Astrocyte of the cerebellum (primary cell): ENCODE data around the gene TMEM229A.
"Not testable (repeated sequence)": the region's sequence is repeated elsewhere in the genome, so short reads cannot be mapped to it uniquely, and the experiment has no call there.

ENCODE experiments used
- DNase-seq: peaks from one replicate; pipeline ENCODE4 v3.0.0-alpha.2; 2011; ENCODE audit warnings: low read depth
- H3K4me3 ChIP-seq: 2 replicates; pipeline ENCODE4 v1.5.1; 2011; ENCODE audit warnings: mild to moderate bottlenecking, low read depth, low read length, moderate library complexity
- CTCF ChIP-seq: IDR thresholded peaks from 2 replicates; pipeline ENCODE4 v1.5.1; 2012; ENCODE audit warnings: low read length, low read depth, moderate library complexity, mild to moderate bottlenecking; ENCODE audit errors: missing control alignments
- in situ Hi-C: cut with HindIII; loops from 2 replicates; pipeline ENCODE4 v1.10.0; 2017; ENCODE audit warnings: low sequenced_read_pairs

The TMEM229A gene

GRCh38 chr7:124032369-124033094 lies at the start of gene TMEM229A:
Gene TMEM229A (minus strand): TSS chr7:124033067. CDS start chr7:124033003, 64 bp downstream.
- peak within 1 kb of the TSS; percentile 46 for H3K4me3 ChIP-seq
- no peak for TF ChIP-seq CTCF
- DNase-seq, result peak; percentile 2
- in situ Hi-C loops, result no loop called here

GRCh38 chr7:124082234-124082633 lies 49.4 kb upstream of the TMEM229A start:
- in situ Hi-C loops, DNase-seq, H3K4me3 ChIP-seq: not testable (repeated sequence)

- TF ChIP-seq CTCF, result no peak
- in situ Hi-C loops, result no loop called here
- no peak overlapping the region for H3K4me3 ChIP-seq
- no peak for DNase-seq
Measured at GRCh38 chr7:124077546-124077945, 44.7 kb upstream of the TMEM229A start.

GRCh38 chr7:124076841-124077240 lies 44.0 kb upstream of the TMEM229A start:
- no peak for DNase-seq
- no peak for TF ChIP-seq CTCF
- no peak overlapping the region for H3K4me3 ChIP-seq
- in situ Hi-C loops, result no loop called here

- TF ChIP-seq CTCF, result no peak
- H3K4me3 ChIP-seq, result no peak overlapping the region
- in situ Hi-C loops, result no loop called here
- no peak for DNase-seq
Measured at GRCh38 chr7:124074007-124074406, 41.1 kb upstream of the TMEM229A start.

- in situ Hi-C loops, result no loop called here
- H3K4me3 ChIP-seq, result no peak overlapping the region
- TF ChIP-seq CTCF, result no peak
- DNase-seq, result no peak
Measured at GRCh38 chr7:124073310-124073645, 40.4 kb upstream of the TMEM229A start.

GRCh38 chr7:124072603-124073309 lies 39.9 kb upstream of the TMEM229A start:
- in situ Hi-C loops, result no loop called here
- DNase-seq, result peak; percentile 91

More at GRCh38 chr7:124072603-124073309, 39.9 kb upstream of the TMEM229A start:
- H3K4me3 ChIP-seq, result no peak overlapping the region
- TF ChIP-seq CTCF, result no peak
